ENCODE results near the gene KLK13. TPM values are rescaled to one million over a fixed set of nuclear protein-coding genes. Genes with fewer than 3 reads are reported as not detected.

The KLK13 gene
- total RNA-seq, 2 donors from 2014 or later, result not detected

DNA sequence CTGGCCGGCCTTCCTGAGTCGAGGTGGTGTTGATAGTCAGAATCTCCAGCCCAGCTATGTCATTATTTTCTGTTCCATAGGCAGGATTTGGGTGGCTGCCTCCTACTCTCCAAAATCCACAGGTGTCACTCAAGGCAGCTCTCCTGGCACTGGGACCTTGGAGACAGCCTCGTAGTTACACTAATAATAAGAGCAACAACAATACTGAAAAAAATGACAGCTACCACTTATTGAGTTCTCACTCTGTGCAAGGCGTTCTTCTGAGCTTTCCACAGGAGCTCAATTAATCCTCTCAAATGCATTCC lies 17.9 kb downstream of the KLK13 start:
- no peaks in the 10 kb centered on the region for H3K9me3 ChIP-seq
- TF ChIP-seq, protein P1, sequence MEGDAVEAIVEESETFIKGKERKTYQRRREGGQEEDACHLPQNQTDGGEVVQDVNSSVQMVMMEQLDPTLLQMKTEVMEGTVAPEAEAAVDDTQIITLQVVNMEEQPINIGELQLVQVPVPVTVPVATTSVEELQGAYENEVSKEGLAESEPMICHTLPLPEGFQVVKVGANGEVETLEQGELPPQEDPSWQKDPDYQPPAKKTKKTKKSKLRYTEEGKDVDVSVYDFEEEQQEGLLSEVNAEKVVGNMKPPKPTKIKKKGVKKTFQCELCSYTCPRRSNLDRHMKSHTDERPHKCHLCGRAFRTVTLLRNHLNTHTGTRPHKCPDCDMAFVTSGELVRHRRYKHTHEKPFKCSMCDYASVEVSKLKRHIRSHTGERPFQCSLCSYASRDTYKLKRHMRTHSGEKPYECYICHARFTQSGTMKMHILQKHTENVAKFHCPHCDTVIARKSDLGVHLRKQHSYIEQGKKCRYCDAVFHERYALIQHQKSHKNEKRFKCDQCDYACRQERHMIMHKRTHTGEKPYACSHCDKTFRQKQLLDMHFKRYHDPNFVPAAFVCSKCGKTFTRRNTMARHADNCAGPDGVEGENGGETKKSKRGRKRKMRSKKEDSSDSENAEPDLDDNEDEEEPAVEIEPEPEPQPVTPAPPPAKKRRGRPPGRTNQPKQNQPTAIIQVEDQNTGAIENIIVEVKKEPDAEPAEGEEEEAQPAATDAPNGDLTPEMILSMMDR (IDR thresholded peaks at IDR 0.05), result no peak
- H3K27me3 ChIP-seq, result no peaks in the 10 kb centered on the region
- DNase-seq (ENCODE audit: low spot score), result no peak
- H3K36me3 ChIP-seq, result no peaks in the 10 kb centered on the region
- no peak overlapping the region for H3K27ac ChIP-seq
- H3K4me1 ChIP-seq, result no peaks in the 10 kb centered on the region
- no peak overlapping the region for H3K4me3 ChIP-seq

DNA sequence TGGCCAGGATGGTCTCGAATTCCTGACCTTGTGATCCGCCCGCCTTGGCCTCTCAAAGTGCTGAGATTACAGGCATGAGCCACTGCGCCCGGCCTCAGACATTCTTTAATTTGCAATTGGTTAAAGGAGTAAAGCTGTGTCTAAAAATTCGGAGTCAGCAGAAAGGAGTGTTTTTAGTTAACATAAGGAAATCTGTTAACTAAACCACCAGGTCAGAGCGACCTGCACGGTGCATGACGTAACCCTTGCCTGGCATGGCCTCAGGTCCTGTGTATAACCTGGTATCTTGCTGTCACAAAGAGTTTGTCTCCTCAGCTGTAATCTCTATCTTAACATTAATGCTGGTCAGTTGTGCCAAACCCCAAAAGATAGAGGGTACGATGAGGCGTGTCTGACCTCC lies 20.6 kb downstream of the KLK13 start:
- Histone ChIP-seq H3K27me3 (no peaks in the 10 kb centered on the region), H3K36me3 (no peaks in the 10 kb centered on the region), H3K27ac (no peak overlapping the region), H3K4me3 (no peak overlapping the region), H3K9me3 (no peaks in the 10 kb centered on the region), H3K4me1 (no peaks in the 10 kb centered on the region)
- TF ChIP-seq, protein P1 (IDR thresholded peaks at IDR 0.05), result no peak
- no peak for DNase-seq (ENCODE audit: low spot score)

DNA sequence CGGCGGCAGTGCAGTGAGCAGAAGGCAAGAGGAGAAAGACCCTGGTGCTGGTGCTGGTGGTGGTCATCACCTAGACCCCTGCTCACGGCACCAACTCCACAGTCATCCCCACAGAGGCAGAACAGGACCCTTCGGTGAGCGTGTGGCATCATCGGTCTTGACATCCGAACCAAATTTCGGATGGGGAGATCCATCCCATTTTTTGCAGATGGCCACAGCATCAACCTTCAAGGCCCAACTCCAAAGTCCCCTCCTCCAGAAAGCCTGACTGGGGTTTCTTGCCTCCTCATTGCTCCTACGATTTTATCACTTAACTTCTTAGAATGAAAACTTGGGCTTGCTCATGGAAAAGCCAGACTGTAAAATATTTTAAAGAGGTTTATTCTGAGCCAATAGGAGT lies 21.4 kb downstream of the KLK13 start:
- TF ChIP-seq, protein P1 (IDR thresholded peaks at IDR 0.05), result no peak
- Histone ChIP-seq H3K9me3 (no peaks in the 10 kb centered on the region), H3K27me3 (no peaks in the 10 kb centered on the region), H3K27ac (no peak overlapping the region), H3K36me3 (no peaks in the 10 kb centered on the region), H3K4me1 (no peaks in the 10 kb centered on the region), H3K4me3 (no peak overlapping the region)
- no peak for DNase-seq (ENCODE audit: low spot score)

DNA sequence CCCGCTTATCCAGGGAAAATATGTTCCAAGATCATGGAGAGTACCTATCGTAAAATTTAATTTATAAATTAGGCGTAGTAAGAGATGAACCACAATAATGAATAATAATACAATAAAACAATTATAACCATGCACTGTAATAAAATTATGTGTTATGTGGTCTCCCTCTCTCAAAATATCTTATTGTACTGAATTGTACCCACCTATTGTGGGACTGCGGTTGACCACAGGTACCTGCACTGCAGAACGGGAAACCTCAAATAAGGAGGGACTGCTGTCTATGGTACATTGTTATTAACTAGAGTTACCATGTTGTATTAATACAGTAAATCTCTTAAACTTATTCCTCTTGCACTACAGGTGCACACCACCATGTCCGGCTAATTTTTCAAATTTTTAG lies 24.7 kb downstream of the KLK13 start:
- H3K36me3 ChIP-seq, result no peaks in the 10 kb centered on the region
- H3K4me1 ChIP-seq, result no peaks in the 10 kb centered on the region
- H3K9me3 ChIP-seq, result no peaks in the 10 kb centered on the region
- DNase-seq (ENCODE audit: low spot score), result no peak
- H3K27me3 ChIP-seq, result no peaks in the 10 kb centered on the region
- no peak overlapping the region for H3K27ac ChIP-seq
- TF ChIP-seq, protein P1 (IDR thresholded peaks at IDR 0.05), result no peak
- no peak overlapping the region for H3K4me3 ChIP-seq

DNA sequence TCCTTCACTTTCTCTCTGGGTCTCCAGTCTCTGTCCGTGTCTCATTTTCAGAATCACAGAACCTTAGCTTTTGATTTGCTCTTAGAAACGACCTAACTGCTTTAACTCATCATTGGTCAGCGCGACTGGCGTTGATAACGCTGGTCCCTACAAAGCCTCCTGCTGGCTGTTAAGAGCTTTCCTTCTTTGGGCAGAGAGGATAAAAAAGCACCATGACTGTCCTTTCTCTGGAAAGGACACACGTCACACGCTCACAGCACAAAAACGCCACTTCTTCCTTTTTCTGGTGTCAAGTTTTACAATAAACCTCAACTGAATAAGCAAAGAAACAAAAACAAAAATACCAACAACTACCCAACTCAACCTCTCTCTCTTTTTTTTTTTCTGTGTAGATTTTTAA lies 28.4 kb downstream of the KLK13 start:
- TF ChIP-seq, protein P1 (IDR thresholded peaks at IDR 0.05), result no peak
- Histone ChIP-seq H3K36me3 (no peaks in the 10 kb centered on the region), H3K4me3 (no peak overlapping the region), H3K27ac (no peak overlapping the region), H3K4me1 (no peaks in the 10 kb centered on the region), H3K9me3 (no peaks in the 10 kb centered on the region), H3K27me3 (no peaks in the 10 kb centered on the region)
- DNase-seq (ENCODE audit: low spot score), result no peak

DNA sequence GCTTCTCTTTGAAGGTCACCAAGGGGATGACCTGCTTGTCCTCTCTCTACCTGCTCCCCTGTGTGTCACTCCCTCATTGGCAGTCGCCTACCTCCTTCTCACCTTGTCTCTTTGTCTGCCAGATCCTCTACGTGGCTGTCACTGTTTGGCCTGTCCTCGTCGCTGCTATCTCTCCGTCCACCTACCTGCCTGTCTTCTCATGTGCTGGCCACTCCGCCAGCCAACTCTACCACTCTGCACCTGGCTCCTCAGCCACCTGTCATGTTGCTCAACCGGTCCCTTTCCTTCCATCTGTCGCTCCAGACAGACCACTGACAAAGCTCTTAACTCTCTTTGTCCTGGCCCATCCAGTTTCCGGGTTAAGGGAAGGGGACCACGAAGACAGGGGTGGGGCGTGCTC lies 30.2 kb downstream of the KLK13 start, which contains the start of gene KLK12:
Gene KLK12, minus strand, starts transcription at position 299 of the 400 bp plus-strand sequence. CDS start 381 bp downstream, outside the sequence.
- no peak within 1 kb of the TSS for H3K4me3 ChIP-seq
- H3K36me3 ChIP-seq, result no peaks in the 10 kb centered on the region
- no peaks in the 10 kb centered on the region for H3K27me3 ChIP-seq
- H3K27ac ChIP-seq, result no peak within 1 kb of the TSS
- DNase-seq (ENCODE audit: low spot score), result no peak
- TF ChIP-seq, protein P1 (IDR thresholded peaks at IDR 0.05), result no peak
- no peaks in the 10 kb centered on the region for H3K4me1 ChIP-seq
- H3K9me3 ChIP-seq, result no peaks in the 10 kb centered on the region
